ENCODE data around the gene ZDHHC6. TPM values are rescaled to one million over a fixed set of nuclear protein-coding genes. Genes with fewer than 3 reads are reported as not detected.
"Not testable (repeated sequence)": the region's sequence is repeated elsewhere in the genome, so short reads cannot be mapped to it uniquely, and the experiment has no call there.

ZDHHC6 gene
- total RNA-seq, 1 donor from 2014 or later = 67.3 TPM

DNA sequence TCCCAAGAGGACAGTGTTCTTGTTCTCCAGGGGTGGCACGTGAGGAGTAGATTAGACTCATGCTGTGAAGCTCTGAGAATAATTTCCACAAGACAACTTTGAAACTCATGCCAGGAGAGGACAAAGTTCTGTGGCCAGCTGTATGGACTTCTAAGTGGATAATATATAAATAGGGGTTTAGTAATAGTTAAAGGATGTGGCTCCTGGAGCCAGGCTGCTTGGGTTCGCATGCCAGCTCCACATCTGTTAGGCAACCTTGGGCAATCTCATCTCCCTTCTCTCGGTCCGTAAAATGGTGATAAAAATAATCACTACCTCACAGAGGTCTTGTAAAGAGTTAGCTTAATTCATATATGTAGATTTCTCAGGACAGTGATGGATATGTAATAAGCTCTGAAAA is 37.0 kb downstream of the ZDHHC6 start:
- Histone ChIP-seq H3K9me3 (no peaks in the 10 kb centered on the region), H3K36me3 (no peaks in the 10 kb centered on the region), H3K4me1 (no peaks in the 10 kb centered on the region), H3K27me3 (no peaks in the 10 kb centered on the region), H3K27ac (no peak overlapping the region), H3K4me3 (no peak overlapping the region)
- no peak for DNase-seq (ENCODE audit: low spot score in 2 of 2)
- intact Hi-C loops (cut with DNase I) = no loop called here
- TF ChIP-seq, protein P1, sequence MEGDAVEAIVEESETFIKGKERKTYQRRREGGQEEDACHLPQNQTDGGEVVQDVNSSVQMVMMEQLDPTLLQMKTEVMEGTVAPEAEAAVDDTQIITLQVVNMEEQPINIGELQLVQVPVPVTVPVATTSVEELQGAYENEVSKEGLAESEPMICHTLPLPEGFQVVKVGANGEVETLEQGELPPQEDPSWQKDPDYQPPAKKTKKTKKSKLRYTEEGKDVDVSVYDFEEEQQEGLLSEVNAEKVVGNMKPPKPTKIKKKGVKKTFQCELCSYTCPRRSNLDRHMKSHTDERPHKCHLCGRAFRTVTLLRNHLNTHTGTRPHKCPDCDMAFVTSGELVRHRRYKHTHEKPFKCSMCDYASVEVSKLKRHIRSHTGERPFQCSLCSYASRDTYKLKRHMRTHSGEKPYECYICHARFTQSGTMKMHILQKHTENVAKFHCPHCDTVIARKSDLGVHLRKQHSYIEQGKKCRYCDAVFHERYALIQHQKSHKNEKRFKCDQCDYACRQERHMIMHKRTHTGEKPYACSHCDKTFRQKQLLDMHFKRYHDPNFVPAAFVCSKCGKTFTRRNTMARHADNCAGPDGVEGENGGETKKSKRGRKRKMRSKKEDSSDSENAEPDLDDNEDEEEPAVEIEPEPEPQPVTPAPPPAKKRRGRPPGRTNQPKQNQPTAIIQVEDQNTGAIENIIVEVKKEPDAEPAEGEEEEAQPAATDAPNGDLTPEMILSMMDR (IDR thresholded peaks at IDR 0.05) = no peak

DNA sequence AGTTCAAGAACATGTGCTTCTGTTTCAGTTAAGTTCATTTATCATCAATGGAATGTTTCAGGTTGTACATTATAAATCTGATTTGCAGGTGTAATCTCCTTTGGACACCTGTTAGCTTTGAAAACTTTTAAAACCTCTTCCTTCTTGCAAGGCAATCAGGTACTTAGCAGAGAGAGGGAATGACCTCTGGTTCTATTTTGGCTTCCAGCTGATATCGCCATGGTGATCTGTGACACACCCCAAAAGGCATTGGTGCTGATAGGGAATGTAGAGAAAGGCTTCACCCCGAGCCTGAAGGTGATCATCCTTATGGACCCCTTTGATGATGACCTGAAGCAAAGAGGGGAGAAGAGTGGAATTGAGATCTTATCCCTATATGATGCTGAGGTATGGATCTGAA is 37.4 kb downstream of the ZDHHC6 start:
- intact Hi-C loops (cut with DNase I) = no loop called here
- Histone ChIP-seq H3K27me3 (no peaks in the 10 kb centered on the region), H3K36me3 (no peaks in the 10 kb centered on the region), H3K4me1 (no peaks in the 10 kb centered on the region), H3K9me3 (no peaks in the 10 kb centered on the region), H3K27ac (no peak overlapping the region), H3K4me3 (no peak overlapping the region)
- DNase-seq (ENCODE audit: low spot score in 2 of 2) = no peak
- TF ChIP-seq, protein P1 (IDR thresholded peaks at IDR 0.05) = no peak

DNA sequence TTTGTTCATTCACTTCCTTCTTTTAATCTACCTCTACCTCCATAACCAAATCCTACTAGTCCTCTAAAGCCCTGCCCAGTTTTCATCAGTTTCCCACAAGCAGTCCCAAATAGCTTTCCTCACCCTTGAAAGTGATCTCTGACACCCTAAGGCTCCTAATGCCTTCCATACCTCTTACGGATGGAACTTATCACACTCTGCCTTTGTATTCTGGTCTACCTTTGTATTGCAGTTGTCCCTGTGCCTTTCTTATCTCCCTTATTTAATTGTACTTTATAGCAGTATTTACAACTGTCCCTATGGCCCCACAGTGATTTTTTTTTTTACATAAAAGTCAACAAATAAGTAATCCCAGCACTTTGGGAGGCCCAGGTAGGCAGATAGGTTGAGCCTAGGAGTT is 39.0 kb downstream of the ZDHHC6 start:
- no peak for DNase-seq (ENCODE audit: low spot score in 2 of 2)
- no peak overlapping the region for H3K4me3 ChIP-seq
- H3K27ac ChIP-seq = no peak overlapping the region
- H3K9me3 ChIP-seq = no peaks in the 10 kb centered on the region
- intact Hi-C loops (cut with DNase I) = no loop called here
- no peaks in the 10 kb centered on the region for H3K27me3 ChIP-seq
- H3K36me3 ChIP-seq = no peaks in the 10 kb centered on the region
- TF ChIP-seq, protein P1 (IDR thresholded peaks at IDR 0.05) = no peak
- H3K4me1 ChIP-seq = no peaks in the 10 kb centered on the region

DNA sequence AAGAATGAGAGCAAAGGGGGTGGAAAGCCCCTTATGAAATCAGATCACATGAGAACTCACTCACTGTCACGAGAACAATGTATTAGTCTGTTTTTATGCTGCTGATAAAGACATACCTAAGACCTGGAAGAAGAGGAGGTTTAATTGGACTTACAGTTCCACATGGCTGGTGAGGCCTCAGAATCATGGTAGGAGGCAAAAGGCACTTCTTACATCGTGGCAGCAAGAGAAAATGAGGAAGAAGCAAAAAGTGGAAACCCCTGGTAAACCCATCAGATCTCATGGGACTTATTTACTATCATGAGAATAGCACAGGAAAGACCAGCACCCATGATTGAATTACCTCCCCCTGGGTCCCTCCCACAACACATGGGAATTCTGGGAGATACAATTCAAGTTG is 39.9 kb downstream of the ZDHHC6 start:
- H3K27ac ChIP-seq; H3K27me3 ChIP-seq; H3K9me3 ChIP-seq; intact Hi-C loops (cut with DNase I); DNase-seq (ENCODE audit: low spot score in 2 of 2); H3K4me3 ChIP-seq; H3K36me3 ChIP-seq; H3K4me1 ChIP-seq: not testable (repeated sequence)

DNA sequence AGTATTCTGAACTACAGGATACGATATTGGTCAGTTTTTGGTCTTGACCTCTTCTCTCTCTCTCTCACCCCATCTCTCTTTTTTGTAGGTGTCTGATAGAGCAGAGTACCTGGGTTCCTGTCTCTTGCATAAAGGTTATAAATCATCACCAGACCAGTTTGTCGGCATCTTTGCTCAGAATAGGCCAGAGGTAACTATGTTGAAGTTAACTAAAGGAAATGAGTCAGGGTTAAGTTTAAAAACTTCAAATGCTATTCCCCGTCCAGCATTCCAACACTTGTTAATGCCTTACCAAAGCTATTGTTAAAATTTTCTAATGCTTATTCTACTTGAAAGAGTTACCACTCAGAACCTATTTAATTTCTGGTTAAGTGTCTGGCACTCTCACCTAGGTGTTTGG is 42.1 kb downstream of the ZDHHC6 start:
- Histone ChIP-seq H3K9me3 (no peaks in the 10 kb centered on the region), H3K36me3 (no peaks in the 10 kb centered on the region), H3K4me3 (no peak overlapping the region), H3K4me1 (no peaks in the 10 kb centered on the region), H3K27ac (no peak overlapping the region), H3K27me3 (no peaks in the 10 kb centered on the region)
- DNase-seq (ENCODE audit: low spot score in 2 of 2) = no peak
- TF ChIP-seq, protein P1 (IDR thresholded peaks at IDR 0.05) = no peak
- intact Hi-C loops (cut with DNase I) = no loop called here

DNA sequence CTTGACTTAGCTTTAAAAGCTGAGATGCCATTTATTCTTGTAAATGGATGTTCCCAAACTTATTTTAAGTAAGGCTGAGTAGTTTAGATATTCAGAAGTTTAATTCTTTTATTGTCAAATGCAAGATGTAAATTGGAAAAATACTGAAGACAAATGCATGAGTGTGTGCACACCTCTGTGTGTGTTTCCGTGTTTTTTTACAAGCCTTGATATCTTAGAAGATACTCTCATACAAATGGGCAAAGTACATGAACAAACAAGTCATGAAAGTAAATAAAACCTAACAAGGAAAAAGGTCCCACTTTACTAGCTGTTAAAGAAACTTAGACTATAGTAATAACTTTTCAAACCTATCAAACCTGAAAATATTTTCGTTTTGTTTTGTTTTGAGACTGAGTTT is 43.8 kb downstream of the ZDHHC6 start:
- intact Hi-C loops (cut with DNase I) = no loop called here
- Histone ChIP-seq H3K36me3 (no peaks in the 10 kb centered on the region), H3K9me3 (no peaks in the 10 kb centered on the region), H3K4me1 (no peaks in the 10 kb centered on the region), H3K27me3 (no peaks in the 10 kb centered on the region), H3K27ac (no peak overlapping the region), H3K4me3 (no peak overlapping the region)
- TF ChIP-seq, protein P1 (IDR thresholded peaks at IDR 0.05) = no peak
- no peak for DNase-seq (ENCODE audit: low spot score in 2 of 2)
